Mucosa of descending colon (tissue), 3 donors: ENCODE data around the gene HERC5. TPM values are rescaled to one million over a fixed set of nuclear protein-coding genes. Genes with fewer than 3 reads are reported as not detected.

Source experiments
- ATAC-seq: fragments of 200-7000 bp; cut with Tn5 transposase; one replicate; pipeline ENCODE4 v1.9.1; 2020; ENCODE audit warnings: mild to moderate bottlenecking, moderate library complexity
- DNase-seq, 3 donors: peaks; one replicate each; pipeline ENCODE4 v3.0.0-alpha.2; 2020
- H3K36me3 ChIP-seq: fragments of 200-600 bp; one replicate; pipeline ENCODE4 v1.8.0; 2021; ENCODE audit warnings: low read depth, mild to moderate bottlenecking
- H3K4me1 ChIP-seq: fragments of 200-600 bp; one replicate; pipeline ENCODE4 v1.8.0; 2021; ENCODE audit warnings: low read depth, mild to moderate bottlenecking
- H3K4me3 ChIP-seq: fragments of 200-600 bp; one replicate; pipeline ENCODE4 v1.8.0; 2021; ENCODE audit warnings: mild to moderate bottlenecking
- H3K9me3 ChIP-seq: fragments of 200-600 bp; one replicate; pipeline ENCODE4 v1.8.0; 2021; ENCODE audit warnings: mild to moderate bottlenecking
- intact Hi-C, 2 donors: fragments of 100-400 bp; cut with DNase I in 1 of 2; cut with micrococcal nuclease in 1 of 2; formaldehyde crosslinking; loops; one replicate each; pipeline versions ENCODE4 v1.11.0 to v1.11.1; 2022; cut with DNase I, micrococcal nuclease
- long read RNA-seq, 2 donors: library from polyadenylated mRNA; unstranded; transcript quantifications; one replicate each; pipeline ENCODE4 v2.0.0, GENCODE V29; 2019 to 2021
- total RNA-seq, 3 donors: library from RNA; stranded (reverse); fragmentation: NEBNext Ultra II Directional in 2 of 3; extraction: Animal tissue kit (Norgen Biotek cat#: 25700) in 2 of 3; gene quantifications; one replicate each; pipeline versions ENCODE4 v1.2.1 to v1.2.4, GENCODE V29; 2021 to 2023
- TF ChIP-seq, protein P1 (sequence below): fragments of 200-600 bp; IDR thresholded peaks from one replicate; pipeline ENCODE4 v1.8.0; 2022; ENCODE audit warnings: antibody characterized with exemption, mild to moderate bottlenecking
- donor health status: DM: no; HTN: no; CAD: no; lungs with moderate emphysema.
- donor health status: DM: no; HTN: no; CAD: no.
- donor health status: DM: no; HTN: yes; CAD: no.

Gene HERC5
- total RNA-seq, result 1 to 10 TPM; 1.8 to 4.0 (median 1.9) TPM
- long read RNA-seq, donor 1, transcript HERC5-201 (23 exons, 3,513 nt), result major isoform, 10 of 11 reads
- long read RNA-seq, donor 1, partial matches to known transcripts, result 0 of 11 reads
- long read RNA-seq, donor 1, other reads (novel, unspliced or antisense), result 1 of 11 reads
- long read RNA-seq, donor 2, partial matches to known transcripts, result 1 of 2 reads
- long read RNA-seq, donor 2, other reads (novel, unspliced or antisense), result 0 of 2 reads

- TF ChIP-seq, protein P1, sequence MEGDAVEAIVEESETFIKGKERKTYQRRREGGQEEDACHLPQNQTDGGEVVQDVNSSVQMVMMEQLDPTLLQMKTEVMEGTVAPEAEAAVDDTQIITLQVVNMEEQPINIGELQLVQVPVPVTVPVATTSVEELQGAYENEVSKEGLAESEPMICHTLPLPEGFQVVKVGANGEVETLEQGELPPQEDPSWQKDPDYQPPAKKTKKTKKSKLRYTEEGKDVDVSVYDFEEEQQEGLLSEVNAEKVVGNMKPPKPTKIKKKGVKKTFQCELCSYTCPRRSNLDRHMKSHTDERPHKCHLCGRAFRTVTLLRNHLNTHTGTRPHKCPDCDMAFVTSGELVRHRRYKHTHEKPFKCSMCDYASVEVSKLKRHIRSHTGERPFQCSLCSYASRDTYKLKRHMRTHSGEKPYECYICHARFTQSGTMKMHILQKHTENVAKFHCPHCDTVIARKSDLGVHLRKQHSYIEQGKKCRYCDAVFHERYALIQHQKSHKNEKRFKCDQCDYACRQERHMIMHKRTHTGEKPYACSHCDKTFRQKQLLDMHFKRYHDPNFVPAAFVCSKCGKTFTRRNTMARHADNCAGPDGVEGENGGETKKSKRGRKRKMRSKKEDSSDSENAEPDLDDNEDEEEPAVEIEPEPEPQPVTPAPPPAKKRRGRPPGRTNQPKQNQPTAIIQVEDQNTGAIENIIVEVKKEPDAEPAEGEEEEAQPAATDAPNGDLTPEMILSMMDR, result peak; percentile 39
- ATAC-seq (peak; percentile 97), DNase-seq (peak; percentile 93 to 94 (median 93))
- no peaks in the 10 kb centered on the region for H3K36me3 ChIP-seq
- no peaks in the 10 kb centered on the region for H3K4me1 ChIP-seq
- H3K4me3 ChIP-seq, result peak within 1 kb of the TSS; percentile 3
- intact Hi-C loops, result loop anchor here in 1 of 2 donors (5.0 kb wide), 1 partner anchor 79 kb away; the partner anchor contains the start of gene HERC6
- H3K9me3 ChIP-seq, result no peaks in the 10 kb centered on the region
Measured at GRCh38 chr4:88456670-88457306, at the start of gene HERC5. Gene HERC5, plus strand, starts transcription at chr4:88457119. Its CDS starts 151 bp downstream, at chr4:88457270.

DNA sequence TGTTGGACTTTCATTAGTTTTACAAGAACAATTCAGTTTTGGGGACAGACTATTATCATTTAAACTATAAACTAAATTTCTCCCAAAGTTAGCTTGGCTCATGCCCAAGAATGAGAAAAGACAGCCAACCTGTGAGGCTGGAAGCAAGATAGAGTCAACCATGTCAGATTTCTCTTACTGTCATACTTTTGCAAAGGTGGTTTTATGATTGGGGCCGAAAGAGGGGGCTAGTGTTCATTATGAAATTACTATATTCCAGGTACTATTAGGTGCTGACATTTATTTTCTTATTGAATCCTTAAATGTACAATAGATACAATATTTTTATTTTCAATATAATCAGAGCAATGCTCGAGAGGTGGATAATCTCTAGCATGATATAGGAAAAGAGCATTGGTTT, 47.7 kb upstream of the HERC5 start:
- intact Hi-C loops, result no loop called here
- ATAC-seq (no peak), DNase-seq (no peak)
- TF ChIP-seq, protein P1, result no peak
- no peaks in the 10 kb centered on the region for H3K36me3 ChIP-seq
- H3K4me1 ChIP-seq, result no peaks in the 10 kb centered on the region
- H3K9me3 ChIP-seq, result no peaks in the 10 kb centered on the region
- H3K4me3 ChIP-seq, result no peak overlapping the region

GRCh38 chr4:88409789-88410188, 47.1 kb upstream of the HERC5 start:
- DNase-seq (no peak), ATAC-seq (no peak)
- Histone ChIP-seq H3K4me3 (no peak overlapping the region), H3K4me1 (no peaks in the 10 kb centered on the region), H3K36me3 (no peaks in the 10 kb centered on the region), H3K9me3 (no peaks in the 10 kb centered on the region)
- intact Hi-C loops, result no loop called here
- TF ChIP-seq, protein P1, result no peak

- Histone ChIP-seq H3K9me3 (no peaks in the 10 kb centered on the region), H3K36me3 (no peaks in the 10 kb centered on the region), H3K4me3 (no peak overlapping the region), H3K4me1 (no peaks in the 10 kb centered on the region)
- intact Hi-C loops, result no loop called here
- DNase-seq (no peak), ATAC-seq (no peak)
- TF ChIP-seq, protein P1, result no peak
Measured at GRCh38 chr4:88411491-88412096, 45.3 kb upstream of the HERC5 start.

DNA sequence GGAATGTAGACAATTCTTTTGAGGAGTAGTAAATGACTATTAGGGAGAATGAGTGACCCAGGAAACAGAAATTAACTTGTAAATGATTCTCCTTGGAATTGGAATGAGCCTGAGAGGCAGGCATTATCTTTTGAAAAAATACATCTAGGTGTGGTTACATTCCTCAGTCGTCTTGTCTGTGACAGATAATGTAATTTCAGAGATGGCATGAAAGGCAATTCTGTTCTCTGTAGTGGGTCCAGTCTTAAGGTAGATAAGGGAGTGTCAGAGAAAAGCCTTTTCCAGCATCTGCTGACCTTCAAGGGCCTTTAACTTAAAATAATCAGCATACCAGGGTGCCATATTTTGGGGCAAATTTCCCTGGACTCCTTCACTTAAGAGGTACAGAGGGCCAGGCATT, 43.1 kb upstream of the HERC5 start:
- DNase-seq (no peak), ATAC-seq (no peak)
- no peaks in the 10 kb centered on the region for H3K36me3 ChIP-seq
- H3K4me3 ChIP-seq, result no peak overlapping the region
- H3K4me1 ChIP-seq, result no peaks in the 10 kb centered on the region
- intact Hi-C loops, result no loop called here
- TF ChIP-seq, protein P1, result no peak
- no peaks in the 10 kb centered on the region for H3K9me3 ChIP-seq
